Measurements from ENCODE around the gene PLA2G4A.
A peak's percentile ranks its signal among the peaks of the same experiment; 100 is the strongest.

Gene PLA2G4A

GRCh38 chr1:186802388-186802787 lies 26.4 kb upstream of the PLA2G4A start:
- Histone ChIP-seq H3K9me3 (ENCODE audit: control insufficient read depth, insufficient read depth, low read length) (no peaks in the 10 kb centered on the region), H3K27me3 (ENCODE audit: control insufficient read depth, insufficient read depth, low read length) (no peaks in the 10 kb centered on the region), H3K27ac (ENCODE audit: low read depth, low read length) (no peak overlapping the region), H3K36me3 (ENCODE audit: control insufficient read depth, insufficient read depth, low read length) (no peaks in the 10 kb centered on the region), H3K4me3 (ENCODE audit: low read depth, low read length) (no peak overlapping the region), H3K9ac (ENCODE audit: low read depth, low read length) (no peak overlapping the region), H3K4me1 (ENCODE audit: control insufficient read depth, insufficient read depth, low read length) (no peaks in the 10 kb centered on the region)

DNA sequence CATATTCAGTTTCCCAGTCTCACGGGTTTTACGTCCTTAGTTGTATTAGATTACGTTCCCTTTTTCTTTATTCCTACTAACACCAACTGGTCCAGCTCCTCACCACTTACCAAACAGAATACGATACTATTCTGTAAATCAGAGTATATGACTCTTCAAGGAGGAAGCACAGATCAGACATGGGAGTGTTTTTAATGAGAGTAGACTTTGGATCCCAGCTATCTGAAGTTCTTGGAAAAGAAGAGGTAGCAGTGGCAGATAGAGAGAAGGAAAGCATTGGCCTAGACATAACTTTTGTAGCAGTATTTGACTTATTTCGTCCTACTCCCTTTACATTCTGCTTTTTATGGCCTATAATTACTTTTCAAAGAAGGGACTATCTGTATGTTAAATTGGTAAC lies 24.1 kb upstream of the PLA2G4A start:
- Histone ChIP-seq H3K9ac (ENCODE audit: low read depth, low read length) (no peak overlapping the region), H3K9me3 (ENCODE audit: control insufficient read depth, insufficient read depth, low read length) (no peaks in the 10 kb centered on the region), H3K4me3 (ENCODE audit: low read depth, low read length) (no peak overlapping the region), H3K36me3 (ENCODE audit: control insufficient read depth, insufficient read depth, low read length) (no peaks in the 10 kb centered on the region), H3K4me1 (ENCODE audit: control insufficient read depth, insufficient read depth, low read length) (no peaks in the 10 kb centered on the region), H3K27ac (ENCODE audit: low read depth, low read length) (no peak overlapping the region), H3K27me3 (ENCODE audit: control insufficient read depth, insufficient read depth, low read length) (no peaks in the 10 kb centered on the region)

DNA sequence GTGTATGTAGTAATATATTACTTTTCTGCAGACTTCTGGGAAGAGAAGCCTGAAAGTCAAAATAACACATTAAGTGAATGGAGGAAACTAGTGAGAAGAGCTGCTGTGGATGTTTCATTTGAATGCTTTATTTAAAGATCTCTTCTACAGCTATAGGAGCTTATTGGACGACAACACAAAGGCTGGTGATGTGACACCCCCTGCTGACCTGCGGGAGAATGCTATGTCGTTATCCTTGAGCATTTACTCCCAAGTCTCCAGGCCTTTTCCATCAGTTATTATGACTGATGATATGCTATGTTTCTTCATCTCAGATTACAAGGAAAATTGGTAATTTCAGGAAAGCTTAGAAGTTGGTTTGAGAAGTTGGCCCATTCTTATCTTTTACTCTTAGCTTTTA lies 22.3 kb upstream of the PLA2G4A start:
- Histone ChIP-seq H3K9ac (ENCODE audit: low read depth, low read length) (no peak overlapping the region), H3K27ac (ENCODE audit: low read depth, low read length) (no peak overlapping the region), H3K4me3 (ENCODE audit: low read depth, low read length) (no peak overlapping the region), H3K4me1 (ENCODE audit: control insufficient read depth, insufficient read depth, low read length) (no peaks in the 10 kb centered on the region), H3K9me3 (ENCODE audit: control insufficient read depth, insufficient read depth, low read length) (no peaks in the 10 kb centered on the region), H3K36me3 (ENCODE audit: control insufficient read depth, insufficient read depth, low read length) (no peaks in the 10 kb centered on the region), H3K27me3 (ENCODE audit: control insufficient read depth, insufficient read depth, low read length) (no peaks in the 10 kb centered on the region)

- H3K27me3 ChIP-seq (ENCODE audit: control insufficient read depth, insufficient read depth, low read length): no peaks in the 10 kb centered on the region
- no peaks in the 10 kb centered on the region for H3K4me1 ChIP-seq (ENCODE audit: control insufficient read depth, insufficient read depth, low read length)
- no peaks in the 10 kb centered on the region for H3K36me3 ChIP-seq (ENCODE audit: control insufficient read depth, insufficient read depth, low read length)
- no peak overlapping the region for H3K4me3 ChIP-seq (ENCODE audit: low read depth, low read length)
- H3K27ac ChIP-seq (ENCODE audit: low read depth, low read length): no peak overlapping the region
- no peak overlapping the region for H3K9ac ChIP-seq (ENCODE audit: low read depth, low read length)
- H3K9me3 ChIP-seq (ENCODE audit: control insufficient read depth, insufficient read depth, low read length): no peaks in the 10 kb centered on the region
Measured at GRCh38 chr1:186807163-186807562, 21.6 kb upstream of the PLA2G4A start.

- Histone ChIP-seq H3K9ac (ENCODE audit: low read depth, low read length) (no peak overlapping the region), H3K36me3 (ENCODE audit: control insufficient read depth, insufficient read depth, low read length) (no peaks in the 10 kb centered on the region), H3K27me3 (ENCODE audit: control insufficient read depth, insufficient read depth, low read length) (no peaks in the 10 kb centered on the region), H3K9me3 (ENCODE audit: control insufficient read depth, insufficient read depth, low read length) (no peaks in the 10 kb centered on the region), H3K4me1 (ENCODE audit: control insufficient read depth, insufficient read depth, low read length) (0 out of 2 replicates have a peak, but pooled peaks cover 7% of the 10 kb centered on the region), H3K27ac (ENCODE audit: low read depth, low read length) (no peak overlapping the region), H3K4me3 (ENCODE audit: low read depth, low read length) (no peak overlapping the region)
Measured at GRCh38 chr1:186811892-186812291, 16.9 kb upstream of the PLA2G4A start.

DNA sequence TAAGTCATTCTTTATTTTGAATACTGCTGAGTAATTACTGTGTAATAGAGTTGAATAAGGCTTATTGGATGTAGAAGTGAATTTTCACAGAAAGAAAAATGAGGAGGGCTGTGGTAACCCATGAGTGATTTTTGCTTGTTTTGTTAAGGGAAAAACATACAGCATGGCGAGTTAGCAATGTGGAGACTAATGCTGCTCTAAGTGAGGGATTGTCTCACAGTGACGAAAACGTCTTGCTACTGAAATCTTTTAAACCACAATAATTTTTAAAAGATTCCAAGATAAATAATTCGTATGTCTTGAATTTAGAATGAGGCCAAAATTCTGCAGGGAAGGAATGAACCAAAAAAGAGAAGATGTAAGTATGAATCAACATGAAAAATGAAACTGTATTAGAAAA lies 16.2 kb upstream of the PLA2G4A start:
- Histone ChIP-seq H3K9ac (ENCODE audit: low read depth, low read length) (no peak overlapping the region), H3K4me3 (ENCODE audit: low read depth, low read length) (no peak overlapping the region), H3K27ac (ENCODE audit: low read depth, low read length) (no peak overlapping the region), H3K9me3 (ENCODE audit: control insufficient read depth, insufficient read depth, low read length) (no peaks in the 10 kb centered on the region), H3K4me1 (ENCODE audit: control insufficient read depth, insufficient read depth, low read length) (0 out of 2 replicates have a peak, but pooled peaks cover 7% of the 10 kb centered on the region), H3K27me3 (ENCODE audit: control insufficient read depth, insufficient read depth, low read length) (no peaks in the 10 kb centered on the region), H3K36me3 (ENCODE audit: control insufficient read depth, insufficient read depth, low read length) (no peaks in the 10 kb centered on the region)

DNA sequence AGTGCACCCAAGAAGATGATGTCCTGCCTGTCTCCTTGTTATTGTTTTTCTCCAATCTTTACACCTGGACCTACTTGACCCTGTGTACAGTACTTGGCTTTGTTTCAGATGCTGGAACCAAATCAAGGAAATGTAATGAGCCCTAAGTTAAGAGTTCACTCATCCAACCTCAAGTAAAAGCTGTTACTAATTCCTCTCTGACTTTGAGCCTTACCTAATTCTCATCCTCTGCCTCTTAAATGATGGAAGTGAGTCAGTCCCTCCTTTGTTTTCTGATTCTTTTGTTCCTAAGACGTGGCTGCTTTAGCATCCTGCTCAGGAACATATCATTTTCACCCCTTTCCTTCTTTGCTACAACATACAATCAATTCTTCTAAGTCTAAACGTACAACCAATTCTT lies 15.3 kb upstream of the PLA2G4A start:
- 0 out of 2 replicates have a peak, but pooled peaks cover 7% of the 10 kb centered on the region for H3K4me1 ChIP-seq (ENCODE audit: control insufficient read depth, insufficient read depth, low read length)
- no peak overlapping the region for H3K27ac ChIP-seq (ENCODE audit: low read depth, low read length)
- H3K36me3 ChIP-seq (ENCODE audit: control insufficient read depth, insufficient read depth, low read length): no peaks in the 10 kb centered on the region
- H3K9me3 ChIP-seq (ENCODE audit: control insufficient read depth, insufficient read depth, low read length): no peaks in the 10 kb centered on the region
- H3K9ac ChIP-seq (ENCODE audit: low read depth, low read length): no peak overlapping the region
- no peaks in the 10 kb centered on the region for H3K27me3 ChIP-seq (ENCODE audit: control insufficient read depth, insufficient read depth, low read length)
- no peak overlapping the region for H3K4me3 ChIP-seq (ENCODE audit: low read depth, low read length)

GRCh38 chr1:186819126-186819525 lies 9.6 kb upstream of the PLA2G4A start:
- Histone ChIP-seq H3K36me3 (ENCODE audit: control insufficient read depth, insufficient read depth, low read length) (no peaks in the 10 kb centered on the region), H3K4me1 (ENCODE audit: control insufficient read depth, insufficient read depth, low read length) (0 out of 2 replicates have a peak, but pooled peaks cover under 1% of the 10 kb centered on the region), H3K27me3 (ENCODE audit: control insufficient read depth, insufficient read depth, low read length) (no peaks in the 10 kb centered on the region), H3K9ac (ENCODE audit: low read depth, low read length) (no peak overlapping the region), H3K27ac (ENCODE audit: low read depth, low read length) (no peak overlapping the region), H3K4me3 (ENCODE audit: low read depth, low read length) (no peak overlapping the region), H3K9me3 (ENCODE audit: control insufficient read depth, insufficient read depth, low read length) (no peaks in the 10 kb centered on the region)

GRCh38 chr1:186819563-186819962 lies 9.2 kb upstream of the PLA2G4A start:
- no peak overlapping the region for H3K27ac ChIP-seq (ENCODE audit: low read depth, low read length)
- H3K9ac ChIP-seq (ENCODE audit: low read depth, low read length): no peak overlapping the region
- H3K4me3 ChIP-seq (ENCODE audit: low read depth, low read length): no peak overlapping the region

DNA sequence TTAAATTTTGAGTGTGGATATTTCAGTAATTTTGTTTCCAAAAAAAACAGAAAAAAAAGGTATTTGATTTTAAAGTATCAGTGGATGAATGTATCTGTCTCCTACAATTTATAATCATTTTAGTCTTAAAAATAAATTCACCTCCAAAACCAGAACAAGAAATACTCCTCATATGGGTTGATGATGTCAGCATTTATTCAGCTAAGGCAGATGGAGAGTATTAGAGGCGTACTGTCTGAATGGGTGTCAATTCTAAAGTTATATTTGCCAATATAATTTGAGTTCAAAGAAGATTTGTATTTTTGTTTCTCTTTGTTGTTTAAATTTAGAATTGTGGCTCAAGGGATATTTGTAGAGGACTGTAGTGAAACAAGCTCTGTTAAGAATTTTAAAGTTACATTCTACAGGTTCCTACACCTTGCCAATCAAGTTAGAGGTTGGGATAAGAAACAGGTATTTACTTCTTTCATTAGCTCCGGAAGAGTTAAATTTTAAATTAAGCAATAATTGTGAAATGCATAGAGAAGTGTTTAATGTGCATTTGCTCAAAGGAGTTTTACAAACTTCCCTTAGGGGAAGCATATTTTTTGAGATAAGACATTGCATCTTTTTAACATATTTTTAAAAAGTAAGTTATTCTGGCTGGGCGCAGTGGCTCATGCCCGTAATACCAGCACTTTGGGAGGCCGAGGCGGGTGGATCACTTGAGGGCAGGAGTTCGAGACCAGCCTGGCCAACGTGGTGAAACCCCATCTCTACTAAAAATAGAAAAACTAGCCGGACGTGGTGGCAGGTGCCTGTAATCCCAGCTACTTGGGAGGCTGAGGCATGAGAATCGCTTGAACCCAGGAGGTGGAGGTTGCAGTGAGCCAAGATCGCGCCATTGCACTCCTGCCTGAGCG lies 1.2 kb downstream of the PLA2G4A start:
- Histone ChIP-seq H3K9me3 (ENCODE audit: control insufficient read depth, insufficient read depth, low read length) (no peaks in the 10 kb centered on the region), H3K9ac (ENCODE audit: low read depth, low read length) (no peak overlapping the region), H3K27me3 (ENCODE audit: control insufficient read depth, insufficient read depth, low read length) (no peaks in the 10 kb centered on the region; the same call in 1 of the 2 replicates), H3K4me1 (ENCODE audit: control insufficient read depth, insufficient read depth, low read length) (no peaks in the 10 kb centered on the region), H3K27ac (ENCODE audit: low read depth, low read length) (no peak overlapping the region), H3K4me3 (ENCODE audit: low read depth, low read length) (peak overlapping the region; percentile 73), H3K36me3 (ENCODE audit: control insufficient read depth, insufficient read depth, low read length) (no peaks in the 10 kb centered on the region)

More at GRCh38 chr1:186819563-186819962, 9.2 kb upstream of the PLA2G4A start:
- H3K9me3 ChIP-seq (ENCODE audit: control insufficient read depth, insufficient read depth, low read length): no peaks in the 10 kb centered on the region
- no peaks in the 10 kb centered on the region for H3K36me3 ChIP-seq (ENCODE audit: control insufficient read depth, insufficient read depth, low read length)
- no peaks in the 10 kb centered on the region for H3K4me1 ChIP-seq (ENCODE audit: control insufficient read depth, insufficient read depth, low read length)
- H3K27me3 ChIP-seq (ENCODE audit: control insufficient read depth, insufficient read depth, low read length): no peaks in the 10 kb centered on the region

- H3K27ac ChIP-seq (ENCODE audit: low read depth, low read length): no peak overlapping the region
- no peak overlapping the region for H3K9ac ChIP-seq (ENCODE audit: low read depth, low read length)
- H3K9me3 ChIP-seq (ENCODE audit: control insufficient read depth, insufficient read depth, low read length): no peaks in the 10 kb centered on the region
- H3K27me3 ChIP-seq (ENCODE audit: control insufficient read depth, insufficient read depth, low read length): no peaks in the 10 kb centered on the region; the same call in 1 of the 2 replicates
- H3K4me3 ChIP-seq (ENCODE audit: low read depth, low read length): no peak overlapping the region
- no peaks in the 10 kb centered on the region for H3K36me3 ChIP-seq (ENCODE audit: control insufficient read depth, insufficient read depth, low read length)
- H3K4me1 ChIP-seq (ENCODE audit: control insufficient read depth, insufficient read depth, low read length): no peaks in the 10 kb centered on the region
Measured at GRCh38 chr1:186831168-186831567, 2.4 kb downstream of the PLA2G4A start.
